CD4-positive, alpha-beta T cell treated with Interferon gamma for 1 hour (primary cell): ENCODE measurements around the gene FBXL20.

Experiments used
- DNase-seq: peaks from one replicate; pipeline ENCODE4 v3.0.0-alpha.2; 2020

Gene FBXL20

GRCh38 chr17:39223907-39224777, 177.3 kb downstream of the FBXL20 start:
- no peak for DNase-seq

GRCh38 chr17:39222866-39223834, 178.3 kb downstream of the FBXL20 start:
- DNase-seq = no peak

DNA sequence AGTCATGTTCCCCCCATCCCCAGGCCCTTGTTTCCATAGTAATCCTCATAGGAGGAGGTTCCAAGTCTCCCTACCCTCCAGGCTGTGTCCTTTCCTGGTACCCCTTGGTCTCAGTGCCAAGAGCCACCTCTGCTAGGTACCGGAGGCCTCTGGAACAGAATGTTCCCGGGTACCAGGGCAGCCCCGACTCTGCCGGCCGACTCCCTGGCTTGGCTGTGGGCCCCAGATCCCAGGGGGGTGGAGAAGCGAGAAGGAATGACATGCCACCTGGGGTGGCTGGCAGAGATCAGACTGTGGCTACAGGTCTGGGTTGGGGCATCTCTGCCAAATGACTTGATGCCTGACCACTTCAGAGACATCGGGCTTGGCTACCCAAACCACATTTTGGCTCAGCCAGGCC, 179.3 kb downstream of the FBXL20 start:
- DNase-seq = no peak

GRCh38 chr17:39221572-39221971, 179.9 kb downstream of the FBXL20 start:
- no peak for DNase-seq

- no peak for DNase-seq
These were observed 181.7 kb downstream of the FBXL20 start for GRCh38 chr17:39219647-39220154.

GRCh38 chr17:39218906-39219305, 182.5 kb downstream of the FBXL20 start:
- DNase-seq = no peak

GRCh38 chr17:39217734-39218369, 183.6 kb downstream of the FBXL20 start:
- no peak for DNase-seq

DNA sequence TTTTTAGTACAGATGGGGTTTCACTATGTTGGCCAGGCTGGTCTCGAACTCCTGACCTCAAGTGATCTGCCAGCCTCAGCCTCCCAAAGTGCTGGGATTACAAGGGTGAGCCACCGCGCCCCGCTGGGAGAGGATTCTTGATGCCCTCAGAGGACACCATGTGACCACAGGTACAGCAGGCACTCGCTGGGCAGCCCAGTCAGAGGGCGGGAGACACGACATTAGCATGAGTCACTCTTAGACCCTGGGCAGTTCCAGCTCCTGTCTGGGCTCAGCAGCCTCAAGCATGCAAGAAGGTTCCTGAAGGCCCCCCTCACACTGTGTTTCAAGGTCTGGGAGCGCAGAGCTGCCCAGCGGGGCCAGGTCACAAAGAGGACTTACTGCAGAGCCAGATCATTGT, 187.6 kb downstream of the FBXL20 start:
- DNase-seq = no peak

- DNase-seq = no peak
These were observed 188.5 kb downstream of the FBXL20 start for GRCh38 chr17:39212841-39213480.

DNA sequence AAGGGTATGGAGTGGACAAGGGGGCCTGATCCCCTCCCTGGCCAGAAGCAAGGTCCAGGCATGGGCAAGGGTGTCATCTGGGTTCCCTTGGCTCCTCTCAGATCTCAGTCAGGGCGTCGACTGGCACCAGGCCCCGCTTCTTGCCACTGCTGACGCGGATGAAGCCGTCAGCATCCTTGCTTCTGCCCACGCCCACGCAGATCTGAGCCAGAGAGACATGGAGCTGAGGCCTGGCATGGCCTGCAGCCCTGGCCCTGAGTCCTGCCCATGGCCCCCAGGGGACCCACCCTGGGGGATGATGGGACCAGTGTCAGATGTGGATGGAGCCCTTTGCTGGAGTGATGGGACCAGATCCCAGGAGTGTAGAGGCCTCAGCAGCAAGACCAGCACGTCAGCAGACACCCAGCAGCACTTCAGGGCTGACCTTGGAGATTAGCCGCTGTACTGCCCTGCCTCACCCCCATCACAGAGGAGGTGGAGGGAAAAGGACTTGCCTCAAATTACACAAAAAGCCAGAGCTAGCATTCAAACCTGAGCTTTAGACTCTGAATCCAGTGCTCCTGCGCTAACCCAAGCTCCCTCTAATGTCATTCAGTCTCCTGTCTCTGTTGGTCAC, 189.1 kb downstream of the FBXL20 start:
- no peak for DNase-seq

- no peak for DNase-seq
These were observed 191.4 kb downstream of the FBXL20 start for GRCh38 chr17:39210093-39210434.

DNA sequence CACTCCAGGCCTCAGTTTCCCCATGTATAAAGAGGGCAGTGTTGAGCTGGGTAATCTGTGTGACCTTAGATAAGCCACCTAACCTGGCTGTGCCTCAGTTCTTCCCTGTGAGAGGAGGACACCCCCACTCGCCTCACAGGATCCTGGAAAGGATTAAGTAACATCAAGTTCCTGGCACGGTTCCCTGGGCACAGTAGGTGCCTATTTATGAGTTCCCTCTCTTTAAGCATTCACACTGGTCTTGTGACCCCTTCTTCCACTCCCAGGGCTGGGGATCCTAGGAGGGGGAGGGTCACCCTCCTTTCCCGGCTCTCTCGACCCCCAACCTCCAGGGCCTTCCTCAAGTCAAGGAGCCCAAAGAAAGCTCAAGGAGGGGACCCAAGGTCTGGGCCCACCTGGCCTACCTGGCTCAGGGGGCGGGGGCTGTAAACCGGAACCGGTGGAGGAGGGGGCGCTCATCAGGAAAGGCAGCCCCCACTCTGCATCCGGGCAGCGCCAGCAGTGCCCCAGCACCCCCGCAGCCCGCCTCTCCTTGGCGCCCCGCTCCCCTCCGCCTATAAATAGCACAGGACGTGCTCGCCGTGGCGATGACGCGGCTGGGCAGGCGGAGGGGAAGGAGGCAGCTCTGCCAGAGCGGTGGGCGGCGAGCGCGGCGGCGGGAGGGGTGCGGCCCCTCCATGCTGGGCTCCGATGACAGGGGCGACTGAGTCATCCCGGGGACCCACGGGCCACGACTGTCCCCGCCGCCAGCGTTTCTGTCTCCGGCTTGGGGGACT, 191.9 kb downstream of the FBXL20 start:
- peak; percentile 79 for DNase-seq

GRCh38 chr17:39208893-39209292, 192.5 kb downstream of the FBXL20 start:
- peak; percentile 70 for DNase-seq

GRCh38 chr17:39208136-39208535, 193.3 kb downstream of the FBXL20 start:
- no peak for DNase-seq

- DNase-seq = no peak
These were observed 196.3 kb downstream of the FBXL20 start for GRCh38 chr17:39205112-39205526.

DNA sequence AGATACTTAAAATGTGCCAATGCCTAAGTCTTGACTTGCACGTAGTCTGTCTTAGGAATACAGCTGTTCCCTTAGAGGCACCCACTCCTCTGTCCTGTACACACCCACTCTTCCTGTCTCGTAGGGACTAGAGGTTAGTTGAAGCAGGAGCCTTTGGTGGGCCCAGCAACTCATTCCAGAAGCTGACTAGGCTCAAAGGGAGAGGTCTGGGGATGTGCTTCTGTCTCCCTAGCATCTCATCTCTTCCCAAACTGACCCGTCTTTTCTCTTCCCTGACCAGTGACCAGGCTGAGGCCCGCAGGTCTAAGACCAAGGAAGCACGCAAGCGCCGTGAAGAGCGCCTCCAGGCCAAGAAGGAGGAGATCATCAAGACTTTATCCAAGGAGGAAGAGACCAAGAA, 197.2 kb downstream of the FBXL20 start:
- DNase-seq = no peak
